ENCODE measurements around the gene IRS2. TPM values are rescaled to one million over a fixed set of nuclear protein-coding genes. Genes with fewer than 3 reads are reported as not detected.

Gene IRS2
- total RNA-seq, 2 experiments from 2014 or later = 1.4 to 1.5 TPM

GRCh38 chr13:109785141-109785891 is 1.1 kb downstream of the IRS2 start:
- peaks cover 4% of the 10 kb centered on the region for H3K36me3 Mint-ChIP-seq (ENCODE audit: low read depth)
- ChIA-PET POLR2A (no interaction called here), CTCF (interaction anchor here (0.6 to 1.2 kb wide), 4 partner anchors 20 to 821 kb away, joined by 3 to 6 read pairs (median 4); no protein-coding TSS in a partner anchor)
- H3K4me3 Mint-ChIP-seq = peak overlapping the region; percentile 49
- intact Hi-C loops (cut with DNase I, micrococcal nuclease) = loop anchor here (2.0 to 10.0 kb wide), 7 partner anchors 349 to 1369 kb away; partner anchors contain the start of genes ING1 (in 1 of the 2) and RAB20 (in 1 of the 2)
- DNase-seq (peak; percentile 72), ATAC-seq (no peak)
- H3K9me3 Mint-ChIP-seq (ENCODE audit: low read depth) = no peaks in the 10 kb centered on the region
- peaks cover 24% of the 10 kb centered on the region for H3K4me1 Mint-ChIP-seq
- no peaks in the 10 kb centered on the region for H3K27me3 Mint-ChIP-seq
- H3K27ac Mint-ChIP-seq = no peak overlapping the region

- Mint-ChIP-seq H3K27ac (no peak overlapping the region), H3K9me3 (ENCODE audit: low read depth) (no peaks in the 10 kb centered on the region), H3K4me3 (peak overlapping the region; percentile 49), H3K4me1 (peaks cover 30% of the 10 kb centered on the region), H3K36me3 (ENCODE audit: low read depth) (peaks cover 4% of the 10 kb centered on the region), H3K27me3 (no peaks in the 10 kb centered on the region)
- DNase-seq (peak; percentile 84), ATAC-seq (peak; percentile 25)
- CTCF ChIA-PET = interaction anchor here (0.6 to 1.2 kb wide), 3 partner anchors 20 to 820 kb away, joined by 3 to 6 read pairs (median 4); no protein-coding TSS in a partner anchor
- POLR2A ChIA-PET = no interaction called here
- intact Hi-C loops (cut with DNase I, micrococcal nuclease) = loop anchor here (1.0 to 10.0 kb wide), 8 partner anchors 350 to 1370 kb away; partner anchors contain the start of genes ING1 (in 1 of the 2) and RAB20 (in 1 of the 2)
Observed at GRCh38 chr13:109784590-109785140, 1.7 kb downstream of the IRS2 start.

- Mint-ChIP-seq H3K36me3 (ENCODE audit: low read depth) (peaks cover 4% of the 10 kb centered on the region), H3K27ac (no peak overlapping the region), H3K27me3 (no peaks in the 10 kb centered on the region), H3K9me3 (ENCODE audit: low read depth) (no peaks in the 10 kb centered on the region), H3K4me3 (no peak overlapping the region), H3K4me1 (peaks cover 37% of the 10 kb centered on the region)
- ChIA-PET POLR2A (no interaction called here), CTCF (interaction anchor here (0.7 kb wide), 1 partner anchor 19 kb away, joined by 3 read pairs; no protein-coding TSS in a partner anchor)
- intact Hi-C loops (cut with DNase I, micrococcal nuclease) = loop anchor here (1.0 to 10.0 kb wide), 7 partner anchors 351 to 1371 kb away; partner anchors contain the start of genes ING1 (in 1 of the 2) and RAB20 (in 1 of the 2)
- DNase-seq = no peak
- ATAC-seq = no peak
Observed at GRCh38 chr13:109783815-109784589, 2.4 kb downstream of the IRS2 start.

- intact Hi-C loops (cut with DNase I, micrococcal nuclease) = loop anchor here (10.0 kb wide), 5 partner anchors 351 to 1371 kb away; partner anchors contain the start of genes ING1 (in 1 of the 2) and RAB20 (in 1 of the 2)
- peaks cover 4% of the 10 kb centered on the region for H3K36me3 Mint-ChIP-seq (ENCODE audit: low read depth)
- ATAC-seq = no peak
- no peaks in the 10 kb centered on the region for H3K9me3 Mint-ChIP-seq (ENCODE audit: low read depth)
- ChIA-PET CTCF (interaction anchor here (0.7 kb wide), 1 partner anchor 19 kb away, joined by 3 read pairs; no protein-coding TSS in a partner anchor), POLR2A (no interaction called here)
- H3K4me3 Mint-ChIP-seq = no peak overlapping the region
- no peak overlapping the region for H3K27ac Mint-ChIP-seq
- no peak for DNase-seq
- H3K27me3 Mint-ChIP-seq = no peaks in the 10 kb centered on the region
- H3K4me1 Mint-ChIP-seq = peaks cover 37% of the 10 kb centered on the region
Observed at GRCh38 chr13:109783447-109783814, 3.0 kb downstream of the IRS2 start.

- intact Hi-C loops (cut with DNase I, micrococcal nuclease) = loop anchor here (10.0 kb wide), 5 partner anchors 352 to 1372 kb away; partner anchors contain the start of genes ING1 (in 1 of the 2) and RAB20 (in 1 of the 2)
- Mint-ChIP-seq H3K36me3 (ENCODE audit: low read depth) (peaks cover 4% of the 10 kb centered on the region), H3K9me3 (ENCODE audit: low read depth) (no peaks in the 10 kb centered on the region), H3K4me1 (peaks cover 38% of the 10 kb centered on the region), H3K27me3 (no peaks in the 10 kb centered on the region), H3K27ac (no peak overlapping the region), H3K4me3 (no peak overlapping the region)
- ATAC-seq = no peak
- DNase-seq = no peak
- ChIA-PET POLR2A (no interaction called here), CTCF (interaction anchor here (0.7 kb wide), 1 partner anchor 18 kb away, joined by 3 read pairs; no protein-coding TSS in a partner anchor)
Observed at GRCh38 chr13:109782823-109783431, 3.5 kb downstream of the IRS2 start.

- H3K36me3 Mint-ChIP-seq (ENCODE audit: low read depth) = peaks cover 4% of the 10 kb centered on the region
- H3K4me1 Mint-ChIP-seq = peaks cover 41% of the 10 kb centered on the region
- H3K27me3 Mint-ChIP-seq = no peaks in the 10 kb centered on the region
- CTCF ChIA-PET = no interaction called here
- intact Hi-C loops (cut with DNase I, micrococcal nuclease) = loop anchor here (10.0 kb wide), 5 partner anchors 353 to 1373 kb away; partner anchors contain the start of genes ING1 (in 1 of the 2) and RAB20 (in 1 of the 2)
- no peak for DNase-seq
- no peak overlapping the region for H3K27ac Mint-ChIP-seq
- POLR2A ChIA-PET = no interaction called here
- H3K4me3 Mint-ChIP-seq = no peak overlapping the region
- no peaks in the 10 kb centered on the region for H3K9me3 Mint-ChIP-seq (ENCODE audit: low read depth)
- no peak for ATAC-seq
Observed at GRCh38 chr13:109782066-109782822, 4.1 kb downstream of the IRS2 start.

- H3K9me3 Mint-ChIP-seq (ENCODE audit: low read depth) = no peaks in the 10 kb centered on the region
- no peak for DNase-seq
- H3K4me3 Mint-ChIP-seq = no peak overlapping the region
- ATAC-seq = no peak
- CTCF ChIA-PET = interaction anchor here (1.3 kb wide), 1 partner anchor 8 kb away, joined by 3 read pairs; no protein-coding TSS in a partner anchor
- POLR2A ChIA-PET = interaction anchor here (0.7 kb wide), 1 partner anchor 13 kb away, joined by 3 read pairs; no protein-coding TSS in a partner anchor
- H3K4me1 Mint-ChIP-seq = peaks cover 48% of the 10 kb centered on the region
- H3K36me3 Mint-ChIP-seq (ENCODE audit: low read depth) = peaks cover 4% of the 10 kb centered on the region
- no peaks in the 10 kb centered on the region for H3K27me3 Mint-ChIP-seq
- H3K27ac Mint-ChIP-seq = no peak overlapping the region
- intact Hi-C loops (cut with DNase I, micrococcal nuclease) = loop anchor here (10.0 kb wide), 5 partner anchors 353 to 1373 kb away; partner anchors contain the start of genes ING1 (in 1 of the 2) and RAB20 (in 1 of the 2)
Observed at GRCh38 chr13:109781384-109782065, 4.9 kb downstream of the IRS2 start.

- Mint-ChIP-seq H3K4me3 (no peak overlapping the region), H3K27me3 (no peaks in the 10 kb centered on the region), H3K27ac (no peak overlapping the region), H3K4me1 (peaks cover 51% of the 10 kb centered on the region), H3K9me3 (ENCODE audit: low read depth) (no peaks in the 10 kb centered on the region), H3K36me3 (ENCODE audit: low read depth) (peaks cover 4% of the 10 kb centered on the region)
- DNase-seq (no peak), ATAC-seq (no peak)
- CTCF ChIA-PET = interaction anchor here (1.3 kb wide), 1 partner anchor 8 kb away, joined by 3 read pairs; no protein-coding TSS in a partner anchor
- POLR2A ChIA-PET = no interaction called here
- intact Hi-C loops (cut with DNase I, micrococcal nuclease) = loop anchor here (10.0 kb wide), 5 partner anchors 354 to 1374 kb away; partner anchors contain the start of genes ING1 (in 1 of the 2) and RAB20 (in 1 of the 2)
Observed at GRCh38 chr13:109780845-109781383, 5.5 kb downstream of the IRS2 start.

GRCh38 chr13:109779876-109780510 is 6.4 kb downstream of the IRS2 start:
- H3K27ac Mint-ChIP-seq = no peak overlapping the region
- no peak for DNase-seq
- ChIA-PET CTCF (interaction anchor here (1.3 kb wide), 1 partner anchor 9 kb away, joined by 3 read pairs; no protein-coding TSS in a partner anchor), POLR2A (no interaction called here)
- H3K36me3 Mint-ChIP-seq (ENCODE audit: low read depth) = peaks cover 4% of the 10 kb centered on the region
- intact Hi-C loops (cut with DNase I, micrococcal nuclease) = loop anchor here (10.0 kb wide), 5 partner anchors 355 to 1375 kb away; partner anchors contain the start of genes ING1 (in 1 of the 2) and RAB20 (in 1 of the 2)
- ATAC-seq = no peak
- H3K27me3 Mint-ChIP-seq = no peaks in the 10 kb centered on the region
- peaks cover 51% of the 10 kb centered on the region for H3K4me1 Mint-ChIP-seq
- no peaks in the 10 kb centered on the region for H3K9me3 Mint-ChIP-seq (ENCODE audit: low read depth)
- H3K4me3 Mint-ChIP-seq = no peak overlapping the region
